Neuronal stem cell (in vitro differentiated cells): ENCODE data around the gene RNASEH1.

Experiments
- DNase-seq: peaks from one replicate; pipeline ENCODE4 v3.0.0-alpha.2; 2013; ENCODE audit warnings: low spot score
- H2AFZ ChIP-seq: one replicate; pipeline ENCODE4 v1.6.1; 2013; ENCODE audit warnings: mild to moderate bottlenecking, low read length, inconsistent platforms
- H2AK5ac ChIP-seq: 2 replicates; pipeline ENCODE4 v1.6.1; 2013; ENCODE audit warnings: low read depth, mild to moderate bottlenecking, inconsistent platforms, low read length, moderate library complexity, mixed read lengths
- H2BK120ac ChIP-seq: 2 replicates; pipeline ENCODE4 v1.6.1; 2013; ENCODE audit warnings: low read depth, mild to moderate bottlenecking, inconsistent platforms, low read length, moderate library complexity, mixed read lengths
- H2BK12ac ChIP-seq: one replicate; pipeline ENCODE4 v1.6.1; 2013; ENCODE audit warnings: low read length, inconsistent platforms
- H2BK15ac ChIP-seq: 2 replicates; pipeline ENCODE4 v1.6.1; 2013; ENCODE audit warnings: mild to moderate bottlenecking, low read length, inconsistent platforms, mixed read lengths
- H2BK5ac ChIP-seq: one replicate; pipeline ENCODE4 v1.6.1; 2013; ENCODE audit warnings: inconsistent platforms, mild to moderate bottlenecking, low read length, moderate library complexity
- H3K14ac ChIP-seq: one replicate; pipeline ENCODE4 v1.6.1; 2013; ENCODE audit warnings: low read length, inconsistent platforms
- H3K18ac ChIP-seq: 2 replicates; pipeline ENCODE4 v1.6.1; 2013; ENCODE audit warnings: low read length, inconsistent platforms
- H3K23ac ChIP-seq: 2 replicates; pipeline ENCODE4 v1.6.1; 2013; ENCODE audit warnings: low read depth, mild to moderate bottlenecking, mixed read lengths, low read length, inconsistent platforms; ENCODE audit not compliant: poor library complexity
- H3K27ac ChIP-seq: replicated peaks from 3 replicates; pipeline ENCODE4 v1.5.1; 2013; ENCODE audit warnings: low read length, inconsistent platforms
- H3K27me3 ChIP-seq, 3 experiments: 2 replicates each; pipeline ENCODE4 v1.6.1; 2013; ENCODE audit warnings: low read length in 3 of 3, mild to moderate bottlenecking in 2 of 3, inconsistent platforms in 1 of 3, low read depth in 1 of 3, mixed read lengths in 1 of 3, moderate library complexity in 1 of 3; ENCODE audit not compliant: control insufficient read depth in 3 of 3, insufficient read depth in 3 of 3
- H3K36me3 ChIP-seq, 2 donors: replicated peaks in 1 of 2; 2 replicates each; pipeline ENCODE4 v1.6.1; 2013; ENCODE audit warnings: low read length in 2 of 2; ENCODE audit not compliant: control insufficient read depth in 2 of 2, insufficient read depth in 2 of 2
- H3K4ac ChIP-seq: 2 replicates; pipeline ENCODE4 v1.6.1; 2013; ENCODE audit warnings: inconsistent platforms, mild to moderate bottlenecking, low read length, moderate library complexity
- H3K4me1 ChIP-seq, 2 donors: 1 replicate in 1 of 2; 2 replicates in 1 of 2; pipeline ENCODE4 v1.6.1; 2013; ENCODE audit warnings: low read length in 2 of 2, low read depth in 1 of 2; ENCODE audit not compliant: control insufficient read depth in 2 of 2, insufficient read depth in 1 of 2
- H3K4me2 ChIP-seq: one replicate; pipeline ENCODE4 v1.6.1; 2013; ENCODE audit warnings: mild to moderate bottlenecking, low read length, inconsistent platforms; ENCODE audit not compliant: insufficient read depth, poor library complexity, severe bottlenecking
- H3K4me3 ChIP-seq, 2 donors: 2 replicates each; pipeline ENCODE4 v1.5.1; 2013; ENCODE audit warnings: low read length in 2 of 2, mild to moderate bottlenecking in 2 of 2, inconsistent platforms in 1 of 2, moderate library complexity in 1 of 2
- H3K79me1 ChIP-seq: one replicate; pipeline ENCODE4 v1.6.1; 2013; ENCODE audit warnings: low read depth, mild to moderate bottlenecking, inconsistent platforms, low read length, moderate library complexity
- H3K9ac ChIP-seq: one replicate; pipeline ENCODE4 v1.6.1; 2013; ENCODE audit warnings: mild to moderate bottlenecking, low read depth, low read length, inconsistent platforms; ENCODE audit not compliant: poor library complexity
- H3K9me3 ChIP-seq, 2 donors: replicated peaks in 1 of 2; 2 replicates each; pipeline versions ENCODE3 to v1.6.1; 2013; ENCODE audit warnings: low read length in 2 of 2, mild to moderate bottlenecking in 2 of 2, inconsistent platforms in 1 of 2, low read depth in 1 of 2, mixed read lengths in 1 of 2, moderate library complexity in 1 of 2; ENCODE audit not compliant: control insufficient read depth in 2 of 2, insufficient read depth in 1 of 2
- H4K8ac ChIP-seq: one replicate; pipeline ENCODE4 v1.6.1; 2013; ENCODE audit warnings: low read depth, mild to moderate bottlenecking, inconsistent platforms, low read length, moderate library complexity
- H4K91ac ChIP-seq: one replicate; pipeline ENCODE4 v1.6.1; 2013; ENCODE audit warnings: low read length, low read depth, mild to moderate bottlenecking, inconsistent platforms; ENCODE audit not compliant: poor library complexity
- WGBS, 2 donors: extraction: QIAGEN DNeasy Blood & Tissue Kit; methylation state at CpG; one replicate each; pipeline ENCODE4 v1.1.7; 2013; ENCODE audit warnings: missing lambda C conversion rate in 2 of 2, mixed read lengths in 1 of 2; ENCODE audit not compliant: insufficient read length in 2 of 2, insufficient replicate concordance in 1 of 2; ENCODE audit errors: extremely low coverage in 2 of 2; 5-methylcytosine and 5-hydroxymethylcytosine counted together

RNASEH1 gene

DNA sequence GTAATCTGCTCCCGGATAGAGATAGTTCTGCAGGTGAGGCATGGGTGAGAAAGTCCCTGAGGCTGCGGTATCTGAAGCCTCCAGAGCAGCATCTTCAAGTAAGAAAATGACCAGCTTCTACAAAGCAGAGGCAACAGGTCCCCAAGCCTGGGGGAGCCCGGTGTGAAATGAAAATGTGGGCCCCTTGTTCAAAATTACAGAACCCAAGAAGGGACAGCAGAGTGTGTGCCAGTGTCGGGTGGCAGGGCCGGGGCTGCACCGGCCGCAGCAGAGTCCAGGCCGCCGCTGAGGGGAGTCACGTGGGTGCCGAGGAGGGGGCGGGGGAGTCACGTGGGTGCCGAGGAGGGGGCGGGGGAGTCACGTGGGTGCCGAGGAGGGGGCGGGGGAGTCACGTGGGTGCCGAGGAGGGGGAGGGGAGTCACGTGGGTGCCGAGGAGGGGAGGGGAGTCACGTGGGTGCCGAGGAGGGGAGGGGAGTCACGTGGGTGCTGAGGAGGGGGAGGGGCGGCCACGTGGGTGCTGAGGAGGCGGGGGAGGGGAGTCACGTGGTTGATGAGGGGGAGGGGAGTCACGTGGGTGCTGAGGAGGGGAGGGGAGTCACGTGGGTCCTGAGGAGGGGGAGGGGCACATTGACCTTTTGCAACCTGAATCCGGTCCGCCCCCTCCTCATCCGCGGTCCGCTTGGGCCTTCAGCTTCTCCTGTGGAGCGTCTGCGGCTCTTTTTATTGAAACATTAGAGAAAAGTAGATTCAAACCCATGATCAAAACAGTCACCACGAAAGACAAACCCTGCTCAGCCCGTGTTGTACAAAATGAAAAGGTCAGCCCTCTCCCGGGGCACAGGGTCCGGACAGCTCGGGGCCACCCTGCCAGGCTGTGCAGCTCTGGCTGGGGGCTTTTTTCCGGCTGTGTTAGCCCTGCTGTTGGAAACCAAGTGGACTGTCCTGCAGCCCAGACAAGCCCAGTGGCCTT is 47.1 kb upstream of the RNASEH1 start:
- no peaks in the 10 kb centered on the region for H3K27me3 ChIP-seq
- H2BK5ac ChIP-seq = no peak overlapping the region
- H3K4ac ChIP-seq = no peak overlapping the region
- no CpG with 5 or more reads among the region's 44 CpGs for WGBS, 2 donors
- H2AFZ ChIP-seq = peak overlapping the region; percentile 85
- peak overlapping the region; percentile 32 for H3K14ac ChIP-seq
- no peak overlapping the region for H3K18ac ChIP-seq
- no peaks in the 10 kb centered on the region for H3K36me3 ChIP-seq
- peaks cover 1% of the 10 kb centered on the region for H3K79me1 ChIP-seq
- no peak overlapping the region for H3K27ac ChIP-seq
- H2BK12ac ChIP-seq = no peak overlapping the region
- H4K91ac ChIP-seq = no peak overlapping the region
- no peak overlapping the region for H3K23ac ChIP-seq
- no peak overlapping the region for H3K4me3 ChIP-seq
- no peak overlapping the region for H2AK5ac ChIP-seq
- H2BK120ac ChIP-seq = no peak overlapping the region
- H4K8ac ChIP-seq = no peak overlapping the region
- peaks cover 1 to 6% of the 10 kb centered on the region in 2 donors for H3K4me1 ChIP-seq
- no peak overlapping the region for H3K9ac ChIP-seq
- DNase-seq = no peak
- H3K9me3 ChIP-seq = no peaks in the 10 kb centered on the region
- H2BK15ac ChIP-seq = no peak overlapping the region
- H3K4me2 ChIP-seq = no peak overlapping the region

DNA sequence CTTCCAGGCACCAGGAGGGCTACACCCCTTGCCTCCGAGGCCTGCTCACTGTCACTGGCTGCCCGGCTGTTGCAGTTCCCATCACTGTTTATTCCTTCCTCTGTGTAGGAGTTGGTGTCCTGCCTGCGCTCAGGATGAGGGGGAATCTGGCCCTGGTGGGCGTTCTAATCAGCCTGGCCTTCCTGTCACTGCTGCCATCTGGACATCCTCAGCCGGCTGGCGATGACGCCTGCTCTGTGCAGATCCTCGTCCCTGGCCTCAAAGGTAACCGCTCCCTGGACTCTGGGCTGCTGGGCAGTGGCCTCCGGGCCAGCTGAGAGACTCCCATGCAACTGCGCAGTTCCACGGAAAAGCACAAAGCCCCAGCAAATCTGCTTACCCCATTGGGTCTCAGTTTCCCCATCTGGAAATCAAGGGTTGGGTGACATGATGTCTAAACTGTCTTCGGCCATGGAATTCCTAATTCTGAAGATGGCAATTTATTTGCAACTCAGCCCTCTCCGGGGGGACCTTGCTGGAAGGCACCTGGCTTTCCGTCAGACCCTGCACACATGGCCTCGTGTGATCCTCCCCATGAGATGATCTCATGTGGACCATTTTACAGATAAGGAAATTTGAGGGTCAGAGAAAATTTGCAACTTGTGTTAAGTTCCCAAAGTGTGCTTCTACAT is 46.2 kb upstream of the RNASEH1 start:
- no CpG with 5 or more reads among the region's 16 CpGs for WGBS, 2 donors
- no peak overlapping the region for H2BK15ac ChIP-seq
- no peak overlapping the region for H2BK5ac ChIP-seq
- H4K8ac ChIP-seq = no peak overlapping the region
- H3K9ac ChIP-seq = no peak overlapping the region
- peaks cover 1 to 6% of the 10 kb centered on the region in 2 donors for H3K4me1 ChIP-seq
- H3K14ac ChIP-seq = peak overlapping the region; percentile 11
- no peak overlapping the region for H3K4me2 ChIP-seq
- H3K4ac ChIP-seq = no peak overlapping the region
- H3K23ac ChIP-seq = no peak overlapping the region
- no peak overlapping the region for H2AK5ac ChIP-seq
- H2BK12ac ChIP-seq = no peak overlapping the region
- peak overlapping the region; percentile 37 for H2AFZ ChIP-seq
- no peak overlapping the region for H3K4me3 ChIP-seq
- no peaks in the 10 kb centered on the region for H3K9me3 ChIP-seq
- peaks cover 1% of the 10 kb centered on the region for H3K79me1 ChIP-seq
- no peak overlapping the region for H2BK120ac ChIP-seq
- H3K27me3 ChIP-seq = no peaks in the 10 kb centered on the region
- no peak overlapping the region for H3K18ac ChIP-seq
- no peak overlapping the region for H3K27ac ChIP-seq
- DNase-seq = no peak
- H3K36me3 ChIP-seq = no peaks in the 10 kb centered on the region
- H4K91ac ChIP-seq = no peak overlapping the region

DNA sequence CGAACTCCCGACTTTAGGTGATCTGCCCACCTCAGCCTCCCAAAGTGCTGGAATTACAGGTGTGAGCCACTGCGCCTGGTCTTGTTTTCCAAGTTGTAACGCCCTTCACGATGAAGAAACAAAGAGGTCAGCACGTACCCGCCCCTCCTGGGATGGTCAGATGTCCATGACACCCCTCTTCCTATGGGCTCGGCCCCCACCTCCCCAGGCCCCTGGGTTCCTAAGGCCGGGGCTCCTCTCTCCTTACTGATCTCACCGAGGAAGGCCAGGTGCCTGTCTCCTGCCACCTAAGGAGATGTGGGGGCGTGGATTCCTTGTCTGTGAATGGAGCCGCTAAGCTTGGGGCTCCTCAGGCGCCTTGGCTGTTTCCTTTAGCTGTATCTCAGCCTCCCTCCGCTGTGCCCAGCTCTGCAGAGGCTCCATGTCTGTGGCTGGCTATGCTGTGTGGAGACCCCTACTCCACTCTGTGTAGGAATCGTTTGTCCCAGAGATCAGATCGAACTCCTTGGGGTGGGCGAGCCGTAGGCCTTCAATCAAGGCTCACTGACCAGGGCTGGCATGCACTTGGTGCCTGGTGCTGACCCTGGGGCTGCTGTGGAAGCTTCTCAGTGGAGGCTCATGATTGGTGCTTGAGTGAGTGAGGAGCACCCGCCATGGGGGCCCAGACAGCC is 45.5 kb upstream of the RNASEH1 start:
- no peak overlapping the region for H3K18ac ChIP-seq
- H3K27me3 ChIP-seq = no peaks in the 10 kb centered on the region
- H2AK5ac ChIP-seq = no peak overlapping the region
- no peak overlapping the region for H3K9ac ChIP-seq
- peaks cover 1% of the 10 kb centered on the region for H3K79me1 ChIP-seq
- H3K36me3 ChIP-seq = no peaks in the 10 kb centered on the region
- H3K4me1 ChIP-seq = peaks cover 1 to 6% of the 10 kb centered on the region in 2 donors
- no peak for DNase-seq
- H3K4me3 ChIP-seq = no peak overlapping the region
- H3K4ac ChIP-seq = no peak overlapping the region
- no peak overlapping the region for H3K23ac ChIP-seq
- H3K9me3 ChIP-seq = no peaks in the 10 kb centered on the region
- peak overlapping the region; percentile 11 for H3K14ac ChIP-seq
- H3K4me2 ChIP-seq = no peak overlapping the region
- peak overlapping the region; percentile 37 for H2AFZ ChIP-seq
- H3K27ac ChIP-seq = no peak overlapping the region
- no peak overlapping the region for H2BK15ac ChIP-seq
- no peak overlapping the region for H2BK12ac ChIP-seq
- no peak overlapping the region for H2BK120ac ChIP-seq
- no peak overlapping the region for H4K91ac ChIP-seq
- H2BK5ac ChIP-seq = no peak overlapping the region
- WGBS, 2 donors = no CpG with 5 or more reads among the region's 19 CpGs
- no peak overlapping the region for H4K8ac ChIP-seq
